LNCAP (cell line): ENCODE results near the gene SLC25A11.

Experiments used
- CTCF ChIP-seq: fragments of 450-650 bp; IDR thresholded peaks from 2 replicates; pipeline ENCODE4 v1.5.1; 2017; ENCODE audit warnings: mild to moderate bottlenecking

The SLC25A11 gene

GRCh38 chr17:4974115-4974670 is 34.3 kb upstream of the SLC25A11 start:
- TF ChIP-seq CTCF, result no peak

- no peak for TF ChIP-seq CTCF
Observed at GRCh38 chr17:4973256-4974114, 33.6 kb upstream of the SLC25A11 start.

- TF ChIP-seq CTCF, result no peak
Observed at GRCh38 chr17:4972752-4973151, 32.9 kb upstream of the SLC25A11 start.

- no peak for TF ChIP-seq CTCF
Observed at GRCh38 chr17:4972322-4972721, 32.5 kb upstream of the SLC25A11 start.

GRCh38 chr17:4971826-4972225 is 32.0 kb upstream of the SLC25A11 start:
- TF ChIP-seq CTCF, result no peak

GRCh38 chr17:4970273-4970672 is 30.4 kb upstream of the SLC25A11 start:
- no peak for TF ChIP-seq CTCF

- no peak for TF ChIP-seq CTCF
Observed at GRCh38 chr17:4969551-4970173, 29.8 kb upstream of the SLC25A11 start.
